ENCODE measurements around the gene GGCX.

GGCX gene

DNA sequence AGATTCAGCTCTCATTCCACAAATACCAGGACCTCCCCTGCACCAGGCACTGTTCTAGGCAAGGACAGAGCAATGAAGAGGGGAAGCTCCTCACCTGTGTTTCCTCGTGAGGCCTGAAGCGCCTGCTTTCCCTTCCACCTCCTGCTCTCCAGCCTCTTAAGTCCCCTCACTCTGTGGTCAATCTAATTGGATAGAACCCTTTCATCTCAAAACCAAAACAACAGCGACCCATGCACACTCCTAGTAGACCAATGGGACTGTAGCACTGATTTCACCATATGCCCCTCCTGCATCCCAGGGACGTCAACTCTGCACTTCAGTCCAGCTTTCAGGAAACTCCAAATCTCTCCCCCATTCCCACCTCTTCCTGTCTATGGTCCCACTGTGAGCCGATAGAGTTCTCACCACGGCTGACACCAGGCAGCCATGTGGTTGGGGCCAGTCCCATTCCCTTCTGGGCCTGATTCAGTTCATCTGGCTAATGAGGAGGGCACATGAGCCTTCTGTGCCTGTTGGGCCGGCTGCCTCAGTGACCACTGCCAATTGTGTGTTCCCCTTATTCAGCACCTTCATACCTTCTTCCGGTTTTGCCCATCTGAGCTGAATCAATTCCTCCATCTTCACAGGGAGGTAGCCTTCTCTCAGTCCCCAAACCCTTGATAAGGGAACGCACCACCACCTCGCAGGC, 55.6 kb downstream of the GGCX start:
- no peak for DNase-seq

DNA sequence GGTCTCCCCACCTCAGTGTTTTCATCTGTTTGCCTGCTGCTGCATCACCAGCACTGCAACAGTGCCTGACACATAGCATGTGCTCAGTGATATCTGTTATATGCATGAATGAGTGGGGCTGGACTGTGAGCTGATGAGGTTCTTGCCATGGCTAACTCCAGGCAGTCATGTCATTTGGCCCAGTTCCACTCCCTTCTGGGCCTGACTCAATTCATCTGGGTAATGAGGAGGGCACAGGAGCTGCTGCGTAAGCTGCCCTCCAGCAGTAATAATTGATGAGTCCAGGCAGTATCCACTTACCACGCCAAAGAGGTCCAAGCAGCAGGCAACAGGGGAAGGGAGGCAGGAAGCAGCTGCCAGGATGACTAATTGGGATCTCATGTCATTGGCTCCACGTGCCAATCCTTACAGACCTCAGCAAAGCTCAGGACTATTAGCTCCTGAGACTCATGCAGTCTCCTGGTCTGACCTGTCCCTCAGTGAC, 56.5 kb downstream of the GGCX start:
- DNase-seq = no peak

DNA sequence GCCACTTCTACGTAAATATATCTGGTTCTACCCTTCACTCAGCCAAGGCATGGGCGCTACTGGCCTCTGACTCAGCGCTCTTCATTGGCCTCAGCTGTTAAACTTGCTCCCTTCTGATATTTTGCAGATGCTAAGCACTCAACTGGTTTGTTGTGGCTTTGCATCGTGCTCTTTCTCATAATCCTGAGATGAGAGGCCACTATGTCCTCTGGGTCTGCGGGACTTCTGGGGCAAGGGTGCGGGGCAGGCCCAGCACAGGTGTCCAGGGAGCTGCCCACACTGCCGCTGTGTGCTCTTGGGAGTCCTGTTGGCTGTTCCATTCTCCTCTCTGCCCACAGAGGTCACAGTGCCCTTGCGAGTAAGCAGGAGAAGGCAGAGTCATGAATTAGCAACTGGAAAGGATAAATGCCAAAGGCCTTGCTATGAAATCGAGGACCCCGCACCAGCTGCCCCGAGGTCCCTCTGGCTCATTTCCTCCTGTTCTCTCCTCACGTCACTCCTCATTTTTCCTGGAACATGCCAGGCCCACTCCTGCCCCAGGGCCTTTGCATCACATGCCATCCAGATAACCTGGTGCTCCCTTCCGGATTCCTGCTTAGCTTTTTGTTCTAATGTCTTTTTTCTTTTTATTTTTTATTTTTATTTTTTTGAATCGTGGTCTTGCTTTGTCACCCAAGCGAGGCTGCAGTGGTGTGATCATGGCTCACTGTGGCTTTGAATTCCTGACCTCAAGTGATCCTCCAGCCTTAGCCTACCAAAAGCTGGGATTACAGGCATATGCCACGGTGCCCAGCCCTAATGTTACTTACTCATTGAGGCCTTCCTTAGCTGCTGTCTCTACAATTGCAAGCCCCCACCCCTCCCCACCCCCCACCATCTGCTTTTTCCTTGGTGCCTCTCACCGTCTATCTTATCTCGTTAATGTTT, 57.2 kb downstream of the GGCX start:
- DNase-seq = no peak

DNA sequence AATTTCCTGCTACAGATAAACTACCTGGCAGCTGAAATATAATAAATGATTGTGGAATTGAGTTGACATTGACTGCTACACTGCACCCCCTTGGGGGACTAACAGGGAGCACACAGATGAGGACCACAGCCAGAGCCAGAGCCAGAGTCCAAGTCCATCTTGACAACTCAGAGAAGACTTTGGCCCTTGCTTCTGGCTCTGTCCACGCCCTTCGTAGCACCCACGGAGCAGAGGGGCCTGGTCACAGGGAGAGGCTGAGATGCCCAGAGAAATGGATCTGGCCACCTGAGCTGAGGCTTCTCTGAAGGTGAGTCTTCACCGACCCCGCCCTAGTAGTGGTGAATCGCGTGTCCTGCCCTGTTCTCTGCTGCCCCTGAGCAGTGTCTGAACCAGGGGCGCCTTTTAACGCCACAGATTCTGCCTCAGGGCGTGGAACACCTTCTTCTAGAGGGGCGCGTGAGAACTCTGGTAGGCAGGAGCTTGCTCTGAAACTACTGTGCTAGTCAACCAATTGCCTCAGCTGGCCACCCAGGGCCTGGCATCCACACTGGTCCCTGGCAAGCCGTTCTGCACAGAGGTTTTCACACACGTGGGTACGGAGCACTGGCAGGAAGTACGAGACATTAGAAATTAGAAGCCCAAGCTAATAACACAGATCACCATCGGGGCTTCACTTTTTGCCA, 58.0 kb downstream of the GGCX start:
- DNase-seq = no peak

DNA sequence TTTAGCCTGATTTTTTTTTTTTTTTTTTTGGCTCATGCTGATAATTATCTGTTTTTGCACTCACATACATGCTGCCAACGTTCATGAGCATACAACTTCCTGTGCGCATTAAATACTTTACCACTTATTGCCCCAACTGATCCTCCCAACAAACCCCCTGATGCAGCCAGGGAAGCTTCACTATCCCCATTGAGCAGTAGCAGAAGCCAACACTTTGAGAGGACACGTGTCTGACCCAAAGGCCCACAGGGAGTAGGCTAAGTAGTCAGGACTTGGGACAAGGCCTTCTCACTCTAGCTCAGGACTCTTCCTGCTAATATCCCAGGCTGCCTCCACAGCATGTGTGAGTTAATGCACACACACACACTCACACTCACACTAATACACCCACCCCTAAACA, 58.6 kb downstream of the GGCX start:
- DNase-seq = no peak

DNA sequence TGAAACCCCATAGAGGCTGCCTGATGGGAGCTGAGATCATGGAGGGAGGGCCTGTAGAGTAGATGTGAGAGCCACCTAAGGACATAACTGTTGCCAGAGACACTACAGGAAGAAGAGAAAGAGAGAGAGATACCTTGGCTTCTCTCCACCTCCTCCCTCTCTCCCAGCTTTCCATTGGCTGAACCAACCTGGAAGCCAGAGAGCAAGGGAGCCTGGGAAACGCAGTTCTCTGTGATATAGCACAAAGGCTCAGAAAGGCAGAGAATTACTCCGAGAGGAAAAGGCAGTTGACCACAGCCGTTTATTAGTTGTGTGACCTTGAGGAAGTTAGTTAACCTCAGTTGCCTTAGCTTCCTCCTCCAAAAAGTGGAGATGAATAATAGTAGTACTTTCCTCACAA, 60.0 kb downstream of the GGCX start:
- DNase-seq = peak; percentile 75

DNA sequence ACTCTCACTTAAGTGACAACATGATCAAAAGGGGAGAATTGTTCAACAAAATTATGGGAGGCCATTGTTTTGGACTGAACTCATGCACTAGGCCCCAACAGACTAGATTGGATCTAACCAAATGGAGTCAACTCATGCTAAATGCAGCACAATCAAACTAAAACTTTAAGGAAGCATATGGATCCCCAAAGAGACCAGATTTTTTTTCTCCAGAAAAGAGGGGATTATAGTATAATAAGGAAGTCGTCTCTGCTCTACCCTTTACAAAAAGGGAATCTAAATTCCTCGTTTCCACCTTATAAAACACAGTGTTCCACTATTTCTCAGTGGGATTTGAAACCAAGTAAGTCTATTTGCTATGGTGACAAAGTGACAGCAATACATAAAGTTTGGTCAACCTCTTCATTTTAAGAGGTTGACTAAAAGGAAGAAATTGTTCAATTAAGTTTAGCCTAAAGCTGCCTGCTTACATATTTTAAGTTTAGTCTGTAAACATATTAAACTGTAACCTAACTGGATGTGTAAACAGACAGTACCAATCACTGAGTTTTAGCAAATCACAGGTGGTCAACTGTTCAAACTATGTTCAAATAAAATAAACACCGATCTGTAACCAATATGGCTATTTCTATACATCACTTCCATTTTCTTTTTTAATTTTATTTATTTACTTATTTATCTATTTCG, 63.2 kb downstream of the GGCX start:
- no peak for DNase-seq

DNA sequence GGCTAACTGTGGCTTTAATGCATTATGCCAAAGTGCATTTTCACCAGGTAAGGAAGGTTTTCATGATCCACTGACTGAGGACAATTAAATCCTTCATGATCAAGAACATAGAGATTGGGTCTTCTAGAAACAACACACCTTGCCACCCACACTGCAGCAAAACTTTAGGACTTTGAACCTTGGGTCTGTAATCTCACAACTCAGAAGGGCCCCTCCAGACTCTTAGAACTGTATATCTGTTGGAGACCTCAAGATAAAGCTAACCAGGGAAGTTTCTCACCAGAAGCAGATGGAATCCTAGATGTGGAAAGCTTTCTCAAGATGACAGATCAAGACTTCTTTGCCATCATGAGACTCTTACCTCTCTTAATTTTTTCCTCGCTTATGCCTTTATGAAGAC, 64.9 kb downstream of the GGCX start:
- no peak for DNase-seq

All from OCI-M1 (cell line).